Hypothalamus (tissue), 51 donors: ENCODE results near the gene UPB1.

ENCODE experiments used
- DNase-seq, 51 donors: peaks; one replicate each; lab custom pipeline; 2025; lab: John Stamatoyannopoulos, UW

UPB1 gene

GRCh38 chr22:24555165-24556039 lies 60.3 kb downstream of the UPB1 start, which contains the start of gene SNRPD3:
SNRPD3 (plus strand) TSS chr22:24555999; CDS start chr22:24557675, 1,676 bp downstream.
- DNase-seq, result peak; percentile 93 to 100 (median 99)

- no peak for DNase-seq
Measured at GRCh38 chr22:24559471-24559870, 64.3 kb downstream of the UPB1 start.

- no peak for DNase-seq
Measured at GRCh38 chr22:24563246-24563645, 68.1 kb downstream of the UPB1 start.

- DNase-seq, result no peak
Measured at GRCh38 chr22:24564376-24565058, 69.4 kb downstream of the UPB1 start.

- no peak for DNase-seq
Measured at GRCh38 chr22:24565077-24565476, 69.9 kb downstream of the UPB1 start.

- no peak for DNase-seq
Measured at GRCh38 chr22:24566899-24567511, 71.9 kb downstream of the UPB1 start.

GRCh38 chr22:24567668-24568067 lies 72.5 kb downstream of the UPB1 start:
- no peak for DNase-seq

GRCh38 chr22:24571266-24571665 lies 76.1 kb downstream of the UPB1 start:
- DNase-seq, result no peak

GRCh38 chr22:24576778-24577177 lies 81.6 kb downstream of the UPB1 start:
- no peak for DNase-seq
